ENCODE measurements around the gene VARS1.
"Not testable (repeated sequence)": the region's sequence is repeated elsewhere in the genome, so short reads cannot be mapped to it uniquely, and the experiment has no call there.

The VARS1 gene

GRCh38 chr6:31826793-31827285 is 31.3 kb upstream of the VARS1 start:
- TF ChIP-seq CTCF (IDR thresholded peaks at IDR 0.05; ENCODE audit: low read depth, low read length) = no peak; the same call in 1 of the 2 replicates
- DNase-seq (ENCODE audit: extremely low read depth, low read depth) = peak; percentile 79

GRCh38 chr6:31825553-31825952 is 30.0 kb upstream of the VARS1 start:
- no peak for DNase-seq (ENCODE audit: extremely low read depth, low read depth)
- no peak for TF ChIP-seq CTCF (IDR thresholded peaks at IDR 0.05; ENCODE audit: low read depth, low read length)

GRCh38 chr6:31823592-31824196 is 28.1 kb upstream of the VARS1 start:
- DNase-seq (ENCODE audit: extremely low read depth, low read depth) = not testable (repeated sequence)

- no peak for TF ChIP-seq CTCF (IDR thresholded peaks at IDR 0.05; ENCODE audit: low read depth, low read length)
- peak; percentile 79 for DNase-seq (ENCODE audit: extremely low read depth, low read depth)
These were observed 26.7 kb upstream of the VARS1 start for GRCh38 chr6:31822036-31822821.

GRCh38 chr6:31821301-31822035 is 25.9 kb upstream of the VARS1 start:
- no peak for DNase-seq (ENCODE audit: extremely low read depth, low read depth)
- TF ChIP-seq CTCF (IDR thresholded peaks at IDR 0.05; ENCODE audit: low read depth, low read length) = no peak

GRCh38 chr6:31820399-31820798 is 24.8 kb upstream of the VARS1 start:
- not testable (repeated sequence) for DNase-seq (ENCODE audit: extremely low read depth, low read depth)

- DNase-seq (ENCODE audit: extremely low read depth, low read depth) = no peak
- TF ChIP-seq CTCF (IDR thresholded peaks at IDR 0.05; ENCODE audit: low read depth, low read length) = no peak
These were observed 24.3 kb upstream of the VARS1 start for GRCh38 chr6:31819871-31820299.

- not testable (repeated sequence) for DNase-seq (ENCODE audit: extremely low read depth, low read depth)
These were observed 22.5 kb upstream of the VARS1 start for GRCh38 chr6:31817929-31818511.

GRCh38 chr6:31817133-31817928 is 21.8 kb upstream of the VARS1 start:
- DNase-seq (ENCODE audit: extremely low read depth, low read depth) = not testable (repeated sequence)

Measured in AG09319 (cell line).